HG02981 (cell line): ENCODE results near the gene R3HDM4.
"Not testable (repeated sequence)": the region's sequence is repeated elsewhere in the genome, so short reads cannot be mapped to it uniquely, and the experiment has no call there.

Source experiments
- ATAC-seq: cut with Tn5 transposase; IDR thresholded peaks from one replicate; pipeline ENCODE4 v1.9.1; 2021; ENCODE audit warnings: mild to moderate bottlenecking, moderate library complexity; ENCODE audit not compliant: unreplicated experiment

The R3HDM4 gene

DNA sequence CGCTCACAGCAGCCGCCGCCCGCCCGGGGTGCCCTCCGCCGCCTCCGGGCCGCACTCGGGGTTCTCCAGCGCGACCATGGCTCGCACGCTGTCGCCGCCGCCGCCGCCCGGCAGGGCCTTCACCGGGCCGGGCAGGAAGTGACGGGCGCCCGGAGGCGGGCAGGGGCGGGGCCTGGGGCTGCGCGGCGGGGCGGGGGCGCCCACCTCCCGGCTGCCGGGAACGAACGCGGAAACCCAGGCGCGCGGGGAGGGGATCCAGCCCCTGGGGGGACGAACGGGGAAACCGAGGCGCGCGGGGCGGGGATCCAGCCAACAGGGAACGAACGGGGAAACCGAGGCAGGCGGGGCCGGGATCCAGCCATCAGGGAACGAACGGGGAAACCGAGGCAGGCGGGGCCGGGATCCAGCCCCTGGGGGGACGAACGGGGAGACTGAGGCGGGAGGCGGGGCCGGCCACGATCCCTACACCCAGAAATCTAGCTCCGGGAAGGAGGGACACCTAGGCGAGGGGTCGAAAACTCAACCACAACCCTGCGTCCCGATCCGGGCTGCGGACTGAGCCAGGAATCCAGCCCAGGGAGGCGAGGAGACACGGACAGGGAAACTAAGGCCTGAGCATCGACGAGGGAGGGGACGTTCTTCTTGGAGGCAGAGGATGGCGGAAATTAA is at the start of gene R3HDM4:
Gene R3HDM4, minus strand, starts transcription at position 140 of the 669 bp plus-strand sequence. Its CDS starts 62 bp downstream, at position 78.
- ATAC-seq = peak; percentile 58

DNA sequence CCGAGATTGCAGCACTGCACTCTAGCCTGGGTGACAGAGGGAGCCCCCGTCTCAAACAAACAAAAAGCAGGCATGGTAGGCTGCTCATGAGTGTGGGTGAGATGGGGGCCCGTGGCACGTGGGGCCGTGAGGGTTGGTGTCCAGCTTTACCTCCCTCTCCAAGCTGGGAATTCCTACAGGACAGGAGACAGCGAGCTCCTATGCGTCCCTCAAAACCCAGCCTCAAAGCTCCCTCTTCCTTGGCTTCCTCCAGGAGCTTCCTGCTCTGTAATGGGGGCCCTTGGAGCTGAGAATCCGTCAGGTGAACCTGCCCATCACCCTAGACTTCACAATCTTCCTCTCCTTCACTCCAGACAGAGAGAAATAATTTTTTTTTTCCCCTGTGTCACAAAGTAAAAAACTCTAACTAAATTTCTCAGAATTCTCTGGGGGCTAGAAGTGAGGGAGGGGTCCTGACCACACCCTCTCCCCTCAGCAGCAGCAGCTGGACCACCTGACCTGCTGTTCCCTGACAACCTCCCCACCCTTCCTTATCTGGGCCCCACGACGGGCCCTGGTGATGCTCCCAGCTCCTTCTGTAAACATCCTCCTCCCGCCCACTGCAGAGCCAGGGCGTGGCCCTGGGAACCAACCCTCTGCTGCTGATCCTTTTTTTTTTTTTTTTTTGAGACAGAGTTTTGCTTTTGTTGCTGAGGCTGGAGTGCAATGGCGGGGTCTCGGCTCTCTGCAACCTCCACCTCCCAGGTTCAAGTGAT is 49.0 kb upstream of the R3HDM4 start:
- ATAC-seq = no peak

DNA sequence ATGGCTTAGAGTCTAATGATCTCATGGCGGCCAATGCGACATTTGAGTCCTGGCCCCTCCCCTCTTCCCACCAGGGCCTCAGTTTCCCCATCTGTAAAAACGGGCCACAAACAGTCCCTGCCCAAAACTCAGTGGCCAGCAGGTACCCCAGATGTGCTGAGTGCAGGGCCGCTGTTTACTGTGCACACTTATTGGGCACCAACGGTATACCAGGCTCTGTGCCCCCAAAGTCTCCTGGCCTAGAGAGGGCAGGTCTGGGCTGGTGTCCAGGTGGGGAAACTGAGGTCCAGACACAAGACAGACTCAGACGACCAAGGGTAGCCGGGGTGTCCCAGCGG is 47.6 kb upstream of the R3HDM4 start:
- no peak for ATAC-seq

DNA sequence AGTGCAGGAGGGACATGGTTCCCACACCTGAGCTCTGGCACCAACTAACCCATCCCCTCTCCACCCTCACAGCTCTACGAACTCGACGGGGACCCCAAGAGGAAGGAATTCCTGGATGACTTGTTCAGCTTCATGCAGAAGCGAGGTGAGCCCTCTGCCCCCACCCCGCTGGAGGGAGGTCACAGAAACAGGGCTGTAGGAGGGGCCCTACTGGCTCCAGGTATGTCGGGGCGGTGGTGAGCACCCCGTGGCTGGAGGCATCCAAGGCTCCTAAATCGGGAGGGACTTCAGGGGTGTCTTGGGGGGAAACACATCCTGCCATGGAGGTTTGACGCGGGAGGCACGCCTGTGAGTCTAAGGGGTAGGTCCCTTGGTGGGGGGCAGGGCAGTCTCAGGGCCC is 47.0 kb upstream of the R3HDM4 start:
- no peak for ATAC-seq

DNA sequence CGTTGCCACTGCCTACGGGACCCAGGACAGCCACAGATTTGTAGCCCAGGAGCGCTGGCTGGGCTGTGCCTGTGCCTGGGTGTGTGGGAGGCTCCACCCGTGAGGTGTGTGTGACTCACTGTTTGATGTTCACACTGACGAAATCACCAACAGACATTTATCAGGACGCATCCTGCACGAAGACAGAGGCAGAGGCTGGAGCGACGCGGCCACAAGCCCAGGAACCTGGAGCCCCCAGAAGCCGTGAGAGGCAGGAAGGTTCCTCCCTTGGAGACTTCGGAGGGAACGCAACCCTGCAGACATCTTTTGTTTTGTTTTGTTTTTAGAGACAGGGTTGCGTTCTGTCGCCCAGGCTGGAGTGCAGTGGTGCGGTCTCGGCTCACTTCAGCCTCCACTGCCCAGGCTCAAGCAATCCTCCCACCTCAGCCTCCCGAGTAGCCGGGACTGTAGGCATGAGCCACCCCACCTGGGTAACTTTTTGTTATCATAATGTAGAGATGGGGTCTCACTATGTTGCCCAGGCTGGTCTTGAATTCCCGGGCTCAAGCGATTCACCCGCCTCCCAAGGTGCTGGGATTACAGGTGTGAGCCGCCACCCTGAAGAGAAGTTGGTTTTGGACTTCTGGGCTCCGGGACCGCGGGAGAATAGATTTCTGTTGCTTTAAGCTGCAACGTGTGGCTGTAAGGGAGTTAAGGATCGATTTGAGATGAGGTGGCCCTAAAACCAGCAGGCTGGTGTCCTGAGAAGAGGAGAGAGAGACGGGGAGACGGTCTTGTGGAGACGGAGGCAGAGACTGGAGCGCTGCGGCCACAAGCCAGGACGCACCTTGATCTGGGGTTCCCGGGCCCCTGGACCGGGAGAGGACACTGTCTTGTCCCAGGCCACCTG is 46.2 kb upstream of the R3HDM4 start:
- no peak for ATAC-seq

DNA sequence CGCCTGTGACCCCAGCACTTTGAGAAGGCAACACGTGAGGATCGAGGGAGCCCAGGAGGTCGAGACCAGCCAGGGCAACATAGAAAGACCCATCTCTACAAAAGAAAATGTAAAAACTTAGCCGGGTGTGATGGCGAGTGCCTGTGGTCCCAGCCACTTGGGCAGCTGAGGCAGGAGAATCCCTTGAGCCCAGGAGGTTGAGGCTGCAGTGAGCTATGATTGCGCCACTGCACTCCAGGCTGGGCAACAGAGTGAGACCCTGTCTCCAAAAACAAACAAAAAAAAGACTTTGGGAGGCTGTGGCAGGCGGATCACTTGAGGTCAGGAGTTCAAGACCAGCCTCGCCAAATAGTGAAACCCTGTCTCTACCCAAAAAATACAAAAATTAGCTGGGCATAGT is 44.6 kb upstream of the R3HDM4 start:
- not testable (repeated sequence) for ATAC-seq

DNA sequence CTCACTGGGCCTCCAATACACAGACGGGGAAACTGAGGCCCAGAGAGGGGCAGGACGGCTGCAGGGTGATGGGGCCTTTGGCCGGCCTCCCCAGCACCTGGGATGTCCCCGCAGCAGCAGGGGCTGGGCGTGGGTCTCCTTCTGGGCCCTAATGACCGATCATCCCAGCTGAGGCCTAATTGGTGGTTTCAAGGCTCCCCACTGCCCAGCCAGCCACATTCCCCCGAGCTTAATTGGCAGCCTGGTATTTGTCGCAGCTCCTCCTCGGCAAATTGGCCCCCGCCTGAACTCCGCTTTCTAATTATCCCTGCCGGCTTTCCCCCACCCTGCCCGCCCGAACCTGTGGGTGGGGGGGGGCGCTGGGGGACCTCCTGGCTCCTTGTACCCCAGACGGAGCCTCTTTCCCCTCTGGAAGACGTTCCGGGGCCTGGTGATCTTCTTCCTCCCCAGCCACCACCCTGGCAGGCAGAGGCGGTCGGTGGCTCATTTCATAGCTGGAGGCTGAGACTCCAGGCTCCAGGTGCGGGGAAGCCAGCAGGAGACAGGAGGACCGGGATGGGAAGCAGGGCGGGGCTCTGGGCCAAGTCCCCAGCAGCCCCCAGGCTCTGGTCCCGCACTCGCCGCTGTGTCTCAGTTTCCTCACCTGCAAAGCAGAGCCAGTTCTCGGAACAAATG is 43.9 kb upstream of the R3HDM4 start:
- no peak for ATAC-seq

DNA sequence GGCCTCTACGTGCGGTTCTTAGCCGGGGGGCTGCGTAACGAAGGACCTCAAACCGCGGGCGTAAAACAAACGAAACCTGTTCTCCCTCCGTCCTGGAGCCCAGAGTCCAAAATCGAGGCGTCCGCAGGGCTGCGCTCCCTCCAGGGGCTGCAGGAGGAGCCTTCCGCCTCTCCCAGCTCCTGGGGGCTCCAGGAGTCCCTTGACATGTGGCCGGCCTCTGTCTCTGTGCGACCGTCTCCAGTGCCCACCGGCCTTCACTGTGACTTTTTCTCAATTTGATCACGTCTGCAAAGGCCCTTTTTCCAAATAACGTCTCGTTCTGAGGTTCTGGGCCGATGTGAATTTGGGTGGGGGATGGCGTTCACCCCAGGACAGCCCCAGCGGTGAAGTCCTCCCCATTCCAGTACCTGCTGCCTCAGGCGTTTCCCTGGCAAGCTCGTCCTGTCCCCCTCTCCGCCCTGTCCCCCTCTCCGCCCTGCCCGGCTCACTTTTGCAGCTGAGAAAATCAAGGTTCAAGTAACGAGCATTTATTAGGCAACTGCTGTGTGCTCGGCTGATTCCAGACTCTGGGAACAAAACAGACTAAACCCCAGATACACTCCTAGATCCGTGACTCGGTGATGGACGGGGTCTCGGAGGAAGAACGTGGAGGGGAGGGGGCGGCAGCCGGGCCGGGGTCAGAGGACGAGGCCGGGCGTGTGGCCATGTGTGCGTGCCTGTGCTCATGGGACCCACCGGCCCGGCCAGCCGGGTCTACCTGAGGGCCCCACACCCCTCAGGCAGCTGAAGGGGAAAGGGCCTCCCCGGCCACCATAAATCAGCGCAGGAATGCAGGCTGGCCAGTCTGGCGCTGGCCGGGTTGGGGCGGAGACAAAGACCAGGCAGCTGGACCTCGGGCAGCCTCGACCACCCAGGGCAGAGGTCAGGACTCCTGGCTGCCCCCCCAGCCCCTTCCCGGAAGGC is 43.1 kb upstream of the R3HDM4 start:
- no peak for ATAC-seq

DNA sequence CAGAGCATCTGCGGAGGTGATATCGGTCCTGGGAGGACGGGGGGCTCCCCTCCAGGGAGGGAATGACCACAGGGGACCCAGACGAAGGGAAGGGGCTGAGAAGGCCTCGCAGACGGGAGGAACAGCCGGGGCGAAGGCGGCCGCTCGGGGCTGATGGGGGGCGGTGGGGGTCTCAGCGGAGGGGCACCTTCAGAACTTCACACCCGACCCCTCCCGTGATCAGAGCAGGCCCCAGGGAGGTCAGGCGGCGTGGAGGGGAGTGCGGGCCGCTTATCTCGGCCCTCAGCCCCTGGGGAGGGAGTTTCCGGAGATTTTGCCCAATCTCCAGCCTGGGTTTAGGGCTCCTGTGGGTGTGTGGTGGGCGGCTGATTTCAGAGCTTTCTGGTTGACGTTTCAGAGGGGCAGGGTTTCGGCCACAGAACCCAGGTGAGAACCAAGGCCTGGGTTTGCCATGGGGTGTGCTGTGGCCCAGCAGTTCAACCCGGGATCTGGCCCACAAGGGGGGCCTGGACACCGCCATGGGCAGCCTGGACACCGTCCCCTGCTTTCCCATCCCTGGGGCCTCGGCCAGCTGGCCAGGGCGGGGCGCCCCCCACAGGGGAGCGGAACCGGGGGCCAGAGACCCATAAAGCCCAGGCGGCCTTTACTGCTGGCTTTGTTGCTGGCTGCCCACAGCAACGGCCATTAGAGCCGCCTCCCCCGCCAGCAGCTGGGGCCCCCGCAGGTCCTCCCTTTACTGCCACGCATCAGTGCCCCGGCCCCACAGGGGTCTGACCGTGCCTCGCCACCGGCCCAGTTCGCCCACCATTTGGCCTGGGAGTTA is 41.9 kb upstream of the R3HDM4 start:
- no peak for ATAC-seq

DNA sequence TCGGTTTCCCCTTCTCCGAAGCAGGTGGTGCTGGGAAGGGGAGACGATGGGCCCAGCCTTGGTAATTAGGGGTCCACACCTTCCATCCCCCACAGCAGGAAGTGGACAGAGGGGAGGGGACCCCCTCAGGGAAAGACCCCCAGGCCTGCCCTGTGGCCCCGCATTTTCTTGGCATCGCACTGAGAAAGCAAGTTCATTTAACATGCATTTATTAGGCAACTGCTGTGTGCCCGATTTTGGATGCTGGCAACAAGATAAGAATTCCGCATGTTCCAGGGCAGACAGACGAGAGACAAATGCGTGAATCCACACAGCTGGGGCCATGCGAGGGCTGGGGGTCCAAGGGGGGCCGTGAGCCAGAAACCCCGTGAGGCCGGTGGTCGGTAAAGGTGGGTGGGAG is 41.3 kb upstream of the R3HDM4 start:
- no peak for ATAC-seq

DNA sequence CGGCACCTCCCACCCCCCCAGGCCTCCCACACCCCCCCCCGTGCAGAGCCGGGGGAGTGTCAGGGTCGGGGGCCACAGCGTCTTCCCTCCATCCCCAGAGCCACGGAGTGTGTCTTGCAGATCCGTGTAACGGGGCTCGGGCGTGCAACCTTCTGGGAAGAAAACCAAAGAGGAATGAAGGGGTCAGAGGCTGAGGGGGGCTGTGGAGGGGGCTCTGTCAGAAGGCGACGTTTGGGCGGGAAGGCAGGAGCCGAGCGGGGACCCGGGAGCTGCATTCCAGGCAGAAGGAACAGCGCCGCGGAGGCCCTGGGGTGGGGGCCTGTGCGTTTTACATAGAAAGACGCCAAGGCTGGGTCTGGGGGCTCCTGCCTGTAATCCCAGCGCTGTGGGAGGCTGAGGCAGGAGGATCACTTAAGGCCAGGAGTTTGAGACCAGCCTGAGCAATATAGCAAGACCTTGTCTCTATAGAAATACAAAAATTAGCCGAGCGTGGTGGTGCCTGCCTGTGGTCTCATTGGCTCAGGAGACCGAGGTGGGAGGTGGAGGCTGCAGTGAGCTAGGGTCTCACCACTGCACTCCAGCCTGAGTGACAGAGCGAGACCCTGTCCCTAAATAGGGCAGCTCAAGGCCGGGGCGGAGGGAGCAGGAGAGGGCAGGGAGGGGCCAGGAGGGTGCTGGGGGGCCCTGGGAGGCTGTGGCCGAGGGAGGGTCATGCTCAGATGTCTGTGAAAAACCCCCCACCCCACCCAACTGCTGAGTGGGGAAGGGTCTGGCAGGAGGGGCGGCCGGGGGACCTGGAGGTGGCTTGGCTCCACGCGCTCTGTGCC is 40.6 kb upstream of the R3HDM4 start:
- ATAC-seq = no peak

DNA sequence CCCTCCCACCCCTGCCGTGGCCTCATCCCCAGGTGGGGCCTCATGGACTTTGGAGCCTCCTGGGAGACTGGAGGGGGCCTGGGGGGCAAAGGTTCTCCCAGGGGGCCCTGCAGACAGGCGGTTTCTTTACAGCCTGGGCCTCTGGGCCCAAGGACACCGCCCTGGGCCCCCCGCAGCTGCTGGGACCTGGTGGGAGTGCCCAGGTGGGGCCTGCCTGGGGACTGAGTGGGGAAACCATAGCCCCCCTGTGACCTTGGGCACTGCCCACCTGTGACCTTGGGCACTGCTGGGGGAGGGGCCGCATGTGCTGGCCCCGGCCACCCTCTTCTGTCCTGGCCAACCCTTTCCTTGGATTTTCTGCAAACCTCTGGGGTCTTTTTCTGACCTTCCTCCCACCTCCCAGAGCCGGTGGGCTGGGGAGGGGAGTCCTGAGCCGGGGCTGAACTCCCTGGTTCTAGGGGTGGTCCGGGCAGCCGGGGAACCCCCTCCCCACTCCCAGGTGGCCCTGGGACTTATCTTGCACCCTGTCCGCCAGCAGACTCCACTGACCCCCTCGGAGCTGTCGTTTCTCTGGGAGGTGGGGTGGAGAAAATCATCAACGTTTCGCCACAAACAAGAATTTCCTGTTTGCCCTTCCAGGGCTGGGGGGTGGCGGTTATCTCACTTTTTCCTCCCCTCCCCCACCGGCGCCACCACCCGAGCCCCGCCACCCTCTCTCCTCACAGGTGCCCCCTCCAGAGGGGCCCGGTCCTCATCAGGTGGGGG is 39.8 kb upstream of the R3HDM4 start:
- no peak for ATAC-seq

DNA sequence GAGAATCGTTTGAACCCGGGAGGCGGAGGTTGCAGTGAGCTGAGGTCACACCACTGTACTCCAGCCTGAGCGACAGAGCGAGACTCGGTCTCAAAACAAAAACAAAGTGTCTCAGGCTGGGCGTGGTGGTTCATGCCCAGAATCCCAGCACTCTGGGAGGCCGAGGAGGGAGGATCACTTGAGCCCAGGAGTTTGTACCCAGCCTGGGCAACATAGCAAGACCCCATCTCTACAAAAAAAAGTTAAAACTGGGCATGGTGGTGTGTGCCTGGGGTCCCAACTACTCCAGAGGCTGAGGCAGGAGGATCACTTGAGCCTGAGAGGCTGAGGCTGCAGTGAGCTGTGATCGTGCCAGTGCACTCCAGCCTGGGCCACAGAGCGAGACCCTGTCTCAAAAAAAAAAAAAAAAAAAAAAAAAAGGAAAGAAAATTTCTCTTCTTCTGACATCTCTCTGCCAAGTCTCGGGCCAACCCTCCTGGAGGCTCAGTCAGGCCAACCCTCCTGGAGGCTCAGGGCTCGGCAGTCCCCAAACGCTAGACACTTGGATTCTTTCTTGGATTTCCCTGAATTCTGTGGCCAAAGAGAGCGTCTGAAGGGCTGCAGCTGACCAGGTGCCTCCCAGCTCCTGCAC is 39.1 kb upstream of the R3HDM4 start:
- ATAC-seq = no peak

DNA sequence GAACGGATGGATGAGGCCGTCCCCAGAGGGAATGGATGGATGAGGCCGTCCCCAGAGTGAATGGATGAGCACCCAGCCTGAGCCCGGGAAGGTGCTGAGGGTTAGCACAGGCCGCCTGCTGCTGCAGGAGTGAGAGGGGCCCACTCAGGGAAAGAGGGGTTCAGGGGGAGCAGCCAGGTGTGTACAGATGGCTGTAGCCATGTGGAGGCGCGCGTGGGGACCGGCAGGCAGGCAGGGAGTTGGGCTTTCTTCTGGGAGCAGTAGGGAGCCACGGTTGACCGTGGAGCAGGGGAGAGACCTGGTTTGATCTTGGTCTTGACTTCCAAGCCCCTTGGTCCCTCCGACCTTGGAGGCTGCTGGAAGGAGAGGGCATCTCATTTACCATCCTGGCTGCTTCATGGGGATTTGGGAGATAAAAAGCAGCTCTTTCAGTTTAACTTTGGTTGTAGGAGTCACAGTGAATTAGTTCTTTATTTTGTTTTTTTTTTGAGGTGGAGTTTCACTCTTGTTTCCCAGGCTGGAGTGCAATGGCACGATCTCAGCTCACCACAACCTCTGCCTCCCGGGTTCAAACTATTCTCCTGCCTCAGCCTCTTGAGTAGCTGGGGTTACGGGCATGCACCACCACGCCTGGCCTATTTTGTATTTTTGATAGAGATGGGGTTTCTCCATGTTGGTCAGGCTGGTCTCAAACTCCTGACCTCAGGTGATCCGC is 37.5 kb upstream of the R3HDM4 start:
- ATAC-seq = no peak

DNA sequence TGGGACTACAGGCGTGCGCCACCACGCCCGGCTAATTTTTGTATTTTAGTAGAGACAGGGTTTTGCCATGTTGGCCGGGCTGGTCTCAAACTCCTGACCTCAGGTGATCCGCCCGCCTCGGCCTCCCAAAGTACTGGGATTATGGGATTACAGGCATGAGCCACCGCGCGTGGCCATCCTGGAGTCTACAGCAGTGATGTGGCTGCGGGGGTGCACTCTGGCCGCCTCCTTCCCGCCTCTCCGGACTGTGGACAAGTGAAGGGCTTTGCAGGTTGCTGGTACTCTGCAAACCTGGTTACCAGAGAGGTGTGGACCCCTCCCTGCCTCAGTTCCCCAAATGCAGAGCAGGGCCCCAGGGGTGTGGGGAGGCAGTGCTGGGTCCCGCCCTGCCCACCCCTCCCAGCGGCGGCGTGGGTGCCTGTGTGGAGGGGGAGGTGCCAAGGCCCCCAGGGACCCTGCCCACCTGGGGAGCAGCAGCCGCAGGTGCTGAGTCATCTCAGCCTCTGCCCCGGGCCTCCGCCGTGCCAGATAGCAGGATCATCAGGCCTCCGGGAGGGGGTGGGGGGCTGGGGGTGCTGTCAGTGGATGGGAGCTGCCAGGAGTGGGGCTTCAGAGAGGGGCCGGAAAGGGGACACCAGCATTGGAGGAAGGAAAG is 36.0 kb upstream of the R3HDM4 start:
- no peak for ATAC-seq
